GDM1 (cell line): ENCODE measurements around the gene ADCY10.
A peak's percentile ranks its signal among the peaks of the same experiment; 100 is the strongest.
"Not testable (repeated sequence)": the region's sequence is repeated elsewhere in the genome, so short reads cannot be mapped to it uniquely, and the experiment has no call there.

ENCODE experiments used
- DNase-seq: peaks from one replicate; lab custom pipeline; 2025; lab: John Stamatoyannopoulos, UW

ADCY10 gene

GRCh38 chr1:167913895-167914496, at the start of gene ADCY10:
ADCY10 (minus strand) TSS chr1:167914134; CDS start chr1:167905140, 8,994 bp downstream.
- DNase-seq: no peak

DNA sequence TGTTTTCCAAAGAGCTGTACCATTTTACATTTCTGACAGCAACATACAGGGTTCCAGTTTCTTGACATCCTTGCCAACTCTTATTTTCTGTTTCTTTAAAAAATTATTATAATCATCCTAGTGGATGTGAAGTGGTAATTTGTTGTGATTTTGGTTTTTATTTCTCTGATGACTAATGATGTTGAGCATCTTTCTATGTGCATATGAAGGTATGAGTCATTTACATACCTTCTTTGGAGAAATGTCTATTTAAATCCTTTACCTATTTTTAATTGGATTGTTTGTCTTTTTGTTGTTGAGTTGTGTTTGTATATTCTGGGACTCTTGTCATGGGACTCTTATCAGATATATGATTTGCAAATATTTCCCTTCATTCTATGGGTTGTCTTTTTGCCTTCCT, 43.8 kb upstream of the ADCY10 start:
- no peak for DNase-seq

DNA sequence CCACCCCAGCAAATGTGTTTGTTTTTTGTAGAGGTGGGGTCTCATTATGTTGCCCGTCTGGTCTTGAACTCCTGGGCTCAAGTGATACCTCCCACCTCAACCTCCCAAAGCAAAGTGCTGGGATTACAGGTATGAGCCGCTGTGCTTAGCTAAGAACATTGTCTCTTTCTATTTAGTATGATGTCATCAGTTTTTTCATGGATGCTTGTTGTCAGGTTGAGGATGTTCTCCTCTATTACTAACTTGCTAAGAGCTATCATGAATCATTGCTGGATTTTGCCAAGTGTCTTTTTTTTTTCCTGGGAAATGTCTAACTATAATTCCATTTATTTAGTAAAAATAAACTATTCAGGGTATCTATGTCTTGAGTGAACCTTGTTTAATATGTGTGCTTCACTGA, 42.0 kb upstream of the ADCY10 start:
- no peak for DNase-seq

DNA sequence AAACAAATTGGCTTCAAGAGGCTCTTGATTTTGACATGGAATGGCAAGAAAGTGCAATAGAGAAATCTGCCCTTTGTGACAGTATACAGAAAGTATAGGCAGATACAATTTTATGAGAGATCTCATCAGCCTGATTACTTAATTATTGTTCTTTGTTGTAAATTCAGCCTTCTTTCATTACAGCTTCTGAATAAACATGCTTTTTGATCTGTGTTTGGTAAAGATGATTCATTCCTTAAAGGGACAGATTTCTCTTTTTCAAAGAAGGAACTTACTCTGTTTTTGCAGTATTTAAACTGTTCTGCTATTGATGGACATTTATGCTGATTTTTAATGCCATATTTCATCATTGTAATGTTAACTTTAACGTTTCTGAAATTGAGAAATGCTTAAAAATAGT, 36.6 kb upstream of the ADCY10 start:
- DNase-seq: no peak

GRCh38 chr1:167949785-167950184, 35.9 kb upstream of the ADCY10 start:
- DNase-seq: no peak

DNA sequence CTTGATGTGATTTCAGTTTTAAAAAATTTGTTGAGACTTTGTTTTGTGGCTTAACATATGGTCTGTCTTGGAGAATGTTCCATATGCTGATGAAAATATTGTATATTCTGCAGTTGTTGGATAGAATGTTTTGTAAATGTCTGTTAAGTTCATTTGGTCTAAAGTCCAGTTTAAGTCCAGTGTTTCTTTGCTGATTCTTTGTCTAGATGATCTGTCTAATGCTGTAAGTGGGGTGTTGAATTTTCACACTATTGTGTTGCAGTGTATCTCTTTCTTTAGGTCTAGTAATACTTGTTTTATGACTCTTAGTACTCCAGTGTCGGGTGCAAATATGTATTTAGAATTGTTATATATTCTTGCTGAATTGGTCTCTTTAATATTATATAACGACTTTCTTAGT, 33.8 kb upstream of the ADCY10 start:
- DNase-seq: no peak

- DNase-seq: no peak
Observed at GRCh38 chr1:167943541-167943940, 29.6 kb upstream of the ADCY10 start.

- no peak for DNase-seq
Observed at GRCh38 chr1:167940264-167940663, 26.3 kb upstream of the ADCY10 start.

DNA sequence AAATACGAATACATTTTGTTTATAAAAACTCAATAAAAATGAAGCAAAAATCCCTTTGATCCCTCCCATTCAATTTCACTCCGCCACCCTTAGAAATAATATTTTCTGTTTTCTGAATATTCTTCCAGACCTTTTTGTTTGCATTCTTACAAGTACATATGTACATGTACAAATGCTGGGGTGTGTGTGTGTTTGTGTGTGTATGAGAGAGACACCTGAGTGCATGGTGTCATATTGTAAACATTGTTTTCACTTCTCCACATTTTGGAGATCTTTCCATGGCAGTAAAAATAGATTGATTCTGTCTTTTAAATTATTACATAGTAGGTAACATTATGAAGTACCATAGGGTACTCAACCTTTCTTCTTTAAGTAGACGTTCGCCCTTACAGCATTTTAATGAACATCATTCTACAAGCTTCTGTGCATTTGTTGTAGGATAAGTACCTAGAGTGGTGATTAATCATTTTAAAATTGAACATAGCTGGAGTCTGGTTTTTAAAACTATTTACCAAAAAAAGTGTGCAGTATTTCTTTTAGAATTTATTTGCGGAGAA, 24.2 kb upstream of the ADCY10 start:
- DNase-seq: no peak

DNA sequence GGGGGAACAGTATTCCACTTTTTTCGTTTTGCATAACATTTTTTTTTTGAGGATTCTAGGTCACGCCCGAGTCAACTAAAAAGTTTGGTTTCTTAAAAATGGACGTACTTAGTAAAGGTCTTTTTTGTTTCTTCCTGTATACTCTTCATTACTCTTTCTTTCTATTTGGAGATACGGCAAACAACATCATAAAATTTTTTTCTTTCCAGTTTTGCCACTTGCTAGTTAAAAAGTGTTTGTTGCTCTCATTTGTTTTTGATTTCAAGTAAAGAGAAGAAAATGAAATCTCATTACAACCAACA, 23.7 kb upstream of the ADCY10 start:
- no peak for DNase-seq

- DNase-seq: peak; percentile 36
Observed at GRCh38 chr1:167936930-167937708, 23.2 kb upstream of the ADCY10 start, which contains the start of gene MPC2. MPC2 (minus strand) TSS chr1:167937072; CDS start chr1:167935841, 1,231 bp downstream.

GRCh38 chr1:167936068-167936929, 22.4 kb upstream of the ADCY10 start, which contains the start of gene DCAF6:
DCAF6 (plus strand) TSS chr1:167936683; CDS start chr1:167936912, 229 bp downstream.
- peak; percentile 98 for DNase-seq

DNA sequence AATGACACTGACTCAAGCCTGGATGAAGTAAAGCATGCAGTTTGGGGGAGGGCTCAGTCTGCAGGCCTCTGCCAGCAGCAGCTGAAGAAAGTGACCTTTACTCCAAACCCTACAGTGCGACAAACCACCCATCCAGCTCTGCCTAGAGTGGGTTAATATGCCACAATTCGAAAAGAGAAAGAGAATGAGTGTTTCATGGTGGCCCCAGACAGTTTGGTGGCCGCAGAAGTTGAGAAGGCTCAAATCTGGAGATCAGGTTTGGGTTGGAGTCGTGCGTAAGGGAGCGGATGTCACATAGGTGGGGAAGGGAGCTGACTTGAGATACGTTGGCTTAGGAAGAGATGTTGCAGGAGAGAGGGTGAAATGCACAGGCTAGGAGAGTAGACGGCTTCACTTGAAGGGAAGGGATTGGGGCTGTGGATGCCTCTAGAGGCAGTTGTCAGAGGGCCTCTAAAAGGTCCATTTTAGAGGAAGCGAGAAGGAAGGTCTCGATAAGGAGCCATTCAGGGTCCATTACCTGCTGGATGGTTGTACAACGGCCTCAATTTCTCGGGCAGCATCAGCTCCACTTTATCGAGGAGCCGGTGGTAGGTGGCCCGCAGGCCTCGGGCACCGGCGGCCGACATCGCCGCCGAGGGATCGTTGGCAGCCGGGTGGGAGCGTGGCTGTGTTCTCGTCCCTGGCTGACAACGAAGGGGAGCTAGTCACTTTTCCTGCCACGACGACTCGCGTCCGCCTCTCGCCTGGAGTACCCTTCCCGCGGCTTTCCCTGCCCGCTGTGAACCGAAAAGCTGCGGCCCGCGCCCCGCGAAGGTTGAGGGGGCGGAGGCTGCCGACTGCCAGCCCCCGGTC, 21.5 kb upstream of the ADCY10 start:
- no peak for DNase-seq

- no peak for DNase-seq
Observed at GRCh38 chr1:167934426-167935215, 20.7 kb upstream of the ADCY10 start.

DNA sequence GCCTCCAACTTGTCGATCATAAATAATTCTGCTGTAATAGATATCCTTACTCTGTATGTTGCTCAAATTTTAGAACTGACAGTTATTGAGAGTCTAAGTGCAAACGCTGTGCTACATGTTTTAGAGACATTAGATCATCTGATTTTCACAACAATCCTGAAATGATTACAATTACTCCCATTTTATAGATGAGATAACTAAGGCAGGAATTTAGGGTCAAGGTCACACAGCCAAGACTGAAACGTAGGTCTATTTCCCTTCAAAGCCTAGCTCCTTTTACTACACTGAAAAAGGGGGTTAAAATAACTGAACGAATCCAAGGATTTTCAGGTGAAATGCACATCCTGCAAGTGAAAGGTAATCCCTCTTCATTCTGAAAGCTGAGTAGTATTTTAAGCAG, 19.9 kb upstream of the ADCY10 start:
- DNase-seq: no peak

DNA sequence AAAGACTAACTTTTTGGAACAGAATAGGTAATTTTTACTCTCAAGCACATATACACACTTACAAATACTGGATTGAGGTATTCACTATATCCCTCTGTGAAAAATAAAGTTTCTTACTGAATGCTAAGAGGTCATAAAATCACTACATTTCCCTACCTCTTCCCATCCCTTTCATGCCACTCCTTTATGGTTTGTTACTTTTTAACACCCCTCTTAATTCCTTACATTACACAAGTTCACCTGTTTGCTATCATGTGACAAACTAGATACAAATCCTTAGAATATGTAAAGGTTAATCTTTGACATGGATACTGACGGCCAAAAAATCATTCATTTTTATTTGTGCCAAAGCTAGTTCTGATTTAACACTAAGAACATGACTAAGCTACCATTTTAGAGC, 15.8 kb upstream of the ADCY10 start:
- DNase-seq: no peak

GRCh38 chr1:167928919-167929318, 15.0 kb upstream of the ADCY10 start:
- not testable (repeated sequence) for DNase-seq

- no peak for DNase-seq
Observed at GRCh38 chr1:167928457-167928852, 14.5 kb upstream of the ADCY10 start.

- DNase-seq: no peak
Observed at GRCh38 chr1:167927046-167927754, 13.3 kb upstream of the ADCY10 start.

DNA sequence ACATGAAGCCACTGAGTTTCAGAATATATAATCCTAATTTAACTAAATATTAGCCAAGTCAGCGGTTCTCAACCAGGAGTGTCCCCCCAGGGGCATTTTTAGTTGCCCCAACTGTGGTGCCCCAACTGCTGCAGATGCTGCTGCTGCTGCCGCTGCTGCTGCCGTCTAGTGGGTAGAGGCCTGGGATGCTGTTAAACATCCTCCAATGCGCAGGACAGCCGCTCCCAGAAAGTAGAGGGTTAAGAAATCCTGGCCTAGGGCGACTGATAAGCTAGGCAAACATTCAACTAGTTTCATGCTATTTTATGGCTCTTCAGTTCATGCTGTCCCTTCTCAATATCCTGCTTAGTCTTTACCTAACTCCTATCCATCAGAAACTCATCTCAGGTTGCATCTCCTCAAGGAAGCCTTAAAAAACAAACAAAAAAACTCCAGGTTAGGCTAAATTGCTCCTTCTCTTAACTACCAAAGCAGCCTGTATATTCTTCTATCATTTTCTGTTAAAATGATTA, 12.6 kb upstream of the ADCY10 start:
- DNase-seq: no peak
